ENCODE measurements around the gene KIF19.

The KIF19 gene

GRCh38 chr17:74362810-74363498 is 36.9 kb downstream of the KIF19 start:
- DNase-seq (ENCODE audit: low spot score): no peak

- DNase-seq (ENCODE audit: low spot score): no peak
Observed at GRCh38 chr17:74367206-74367605, 41.2 kb downstream of the KIF19 start, which contains the start of gene GPR142. GPR142 (plus strand) TSS chr17:74367506; CDS start chr17:74369541, 2,035 bp downstream.

- peak; percentile 87 for DNase-seq (ENCODE audit: low spot score)
Observed at GRCh38 chr17:74368341-74369081, 42.5 kb downstream of the KIF19 start.

GRCh38 chr17:74369221-74369620 is 43.2 kb downstream of the KIF19 start:
- peak; percentile 65 for DNase-seq (ENCODE audit: low spot score)

- no peak for DNase-seq (ENCODE audit: low spot score)
Observed at GRCh38 chr17:74369665-74370490, 43.9 kb downstream of the KIF19 start.

- DNase-seq (ENCODE audit: low spot score): no peak
Observed at GRCh38 chr17:74371653-74372147, 45.7 kb downstream of the KIF19 start.

- no peak for DNase-seq (ENCODE audit: low spot score)
Observed at GRCh38 chr17:74372426-74372825, 46.4 kb downstream of the KIF19 start.

- DNase-seq (ENCODE audit: low spot score): no peak
Observed at GRCh38 chr17:74373838-74374606, 48.0 kb downstream of the KIF19 start.

- DNase-seq (ENCODE audit: low spot score): no peak
Observed at GRCh38 chr17:74374858-74375257, 48.8 kb downstream of the KIF19 start.

GRCh38 chr17:74379495-74380085 is 53.6 kb downstream of the KIF19 start:
- peak; percentile 96 for DNase-seq (ENCODE audit: low spot score)

GRCh38 chr17:74380086-74380958 is 54.3 kb downstream of the KIF19 start:
- no peak for DNase-seq (ENCODE audit: low spot score)

- DNase-seq (ENCODE audit: low spot score): no peak
Observed at GRCh38 chr17:74380959-74381808, 55.2 kb downstream of the KIF19 start.

- no peak for DNase-seq (ENCODE audit: low spot score)
Observed at GRCh38 chr17:74383141-74383540, 57.1 kb downstream of the KIF19 start.

GRCh38 chr17:74385201-74385600 is 59.2 kb downstream of the KIF19 start:
- DNase-seq (ENCODE audit: low spot score): no peak

- DNase-seq (ENCODE audit: low spot score): no peak
Observed at GRCh38 chr17:74386386-74386785, 60.4 kb downstream of the KIF19 start.

- DNase-seq (ENCODE audit: low spot score): no peak
Observed at GRCh38 chr17:74387365-74388218, 61.6 kb downstream of the KIF19 start.

GRCh38 chr17:74389084-74389753 is 63.2 kb downstream of the KIF19 start:
- no peak for DNase-seq (ENCODE audit: low spot score)
